Peyer's patch (tissue), 4 donors: ENCODE measurements around the gene TCP11L2. TPM values are rescaled to one million over a fixed set of nuclear protein-coding genes. Genes with fewer than 3 reads are reported as not detected.
"Not testable (repeated sequence)": the region's sequence is repeated elsewhere in the genome, so short reads cannot be mapped to it uniquely, and the experiment has no call there.

Experiments
- DNase-seq, 3 donors: peaks; one replicate each; pipeline ENCODE4 v3.0.0-alpha.2; 2017 to 2019
- H3K27ac ChIP-seq, 4 donors: fragments of 200-600 bp; sonication (generic); one replicate each; pipeline ENCODE4 v1.5.1; 2016 to 2019
- H3K27me3 ChIP-seq, 2 donors: fragments of 200-600 bp; sonication (generic); one replicate each; pipeline ENCODE4 v1.5.1; 2019
- H3K36me3 ChIP-seq, 3 donors: fragments of 200-600 bp; sonication (generic); one replicate each; pipeline ENCODE4 v1.5.1; 2016 to 2019
- H3K4me1 ChIP-seq, 4 donors: fragments of 200-600 bp; sonication (generic); one replicate each; pipeline ENCODE4 v1.5.1; 2016 to 2019
- H3K4me3 ChIP-seq, 4 donors: fragments of 200-600 bp; sonication (generic); 1 replicate in 3 of 4; 2 replicates in 1 of 4; pipeline ENCODE4 v1.5.1; 2016 to 2019; ENCODE audit warnings: mild to moderate bottlenecking in 1 of 4
- H3K9me3 ChIP-seq, 4 donors: fragments of 200-600 bp; sonication (generic); one replicate each; pipeline ENCODE4 v1.5.1; 2016 to 2019; ENCODE audit warnings: mild to moderate bottlenecking in 1 of 4
- POLR2A ChIP-seq, 2 donors: fragments of 450-650 bp; IDR thresholded peaks; one replicate each; pipeline ENCODE4 v1.5.1; 2017; ENCODE audit warnings: antibody characterized with exemption in 2 of 2, mild to moderate bottlenecking in 2 of 2, moderate library complexity in 2 of 2
- total RNA-seq, 4 donors: library from RNA; depleted of rRNA; stranded (reverse); fragments of >200 nt; gene quantifications; one replicate each; pipeline ENCODE4 v1.1.0, GENCODE V29; 2016
- TF ChIP-seq, protein P1 (sequence below), 6 experiments: fragments of 450-650 bp in 4 of 6; fragments of 200-600 bp in 2 of 6; sonication (generic) in 1 of 6; IDR thresholded peaks; one replicate each; pipeline ENCODE4 v1.5.1; 2017 to 2019; ENCODE audit warnings: antibody characterized with exemption in 6 of 6, mild to moderate bottlenecking in 3 of 6, moderate library complexity in 1 of 6

Gene TCP11L2
- total RNA-seq, 4 donors from 2014 or later = 39.9 to 63.5 (median 48.9) TPM

DNA sequence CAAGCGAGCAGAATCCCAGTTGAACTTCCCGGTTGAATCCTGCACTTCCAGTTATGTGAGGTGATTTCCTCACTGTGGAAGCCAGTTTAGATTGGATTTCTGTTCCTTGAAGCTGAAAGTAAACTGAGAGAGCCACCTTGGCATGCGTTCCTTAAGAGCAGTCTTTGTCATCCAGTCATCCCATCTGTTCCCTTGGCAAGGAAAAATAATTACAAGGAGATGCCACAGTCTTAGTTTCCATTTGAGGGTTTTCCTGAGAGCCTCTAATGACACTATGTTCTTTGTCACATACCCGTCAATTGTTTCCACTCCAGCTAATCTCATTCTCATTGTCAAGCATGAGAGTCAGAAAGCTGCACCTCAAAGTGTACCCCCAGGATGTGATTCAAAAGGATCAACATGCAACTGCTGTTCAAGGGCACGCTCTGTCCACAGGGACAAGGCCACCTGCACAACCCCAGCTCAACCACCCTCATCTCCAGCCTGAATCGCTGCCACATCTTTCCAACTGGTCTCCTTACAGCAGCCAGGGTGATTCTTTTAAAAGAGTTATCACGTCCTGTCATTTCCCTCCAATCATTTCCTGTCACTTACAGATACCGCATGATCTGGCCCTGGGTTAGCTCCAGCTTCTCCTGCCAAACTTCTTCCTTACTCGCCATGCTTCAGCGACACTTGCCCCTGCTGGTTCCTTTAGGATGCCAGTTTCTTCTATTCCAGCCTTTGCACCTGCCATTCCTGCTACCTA is 18.0 kb upstream of the TCP11L2 start:
- Histone ChIP-seq H3K27me3 (no peaks in the 10 kb centered on the region), H3K4me1 (peaks cover 0 to 9% (median 0%) of the 10 kb centered on the region in 4 donors), H3K36me3 (no peaks in the 10 kb centered on the region), H3K9me3 (no peaks in the 10 kb centered on the region), H3K27ac (no peak overlapping the region), H3K4me3 (no peak overlapping the region)
- no peak for DNase-seq
- TF ChIP-seq, protein P1, sequence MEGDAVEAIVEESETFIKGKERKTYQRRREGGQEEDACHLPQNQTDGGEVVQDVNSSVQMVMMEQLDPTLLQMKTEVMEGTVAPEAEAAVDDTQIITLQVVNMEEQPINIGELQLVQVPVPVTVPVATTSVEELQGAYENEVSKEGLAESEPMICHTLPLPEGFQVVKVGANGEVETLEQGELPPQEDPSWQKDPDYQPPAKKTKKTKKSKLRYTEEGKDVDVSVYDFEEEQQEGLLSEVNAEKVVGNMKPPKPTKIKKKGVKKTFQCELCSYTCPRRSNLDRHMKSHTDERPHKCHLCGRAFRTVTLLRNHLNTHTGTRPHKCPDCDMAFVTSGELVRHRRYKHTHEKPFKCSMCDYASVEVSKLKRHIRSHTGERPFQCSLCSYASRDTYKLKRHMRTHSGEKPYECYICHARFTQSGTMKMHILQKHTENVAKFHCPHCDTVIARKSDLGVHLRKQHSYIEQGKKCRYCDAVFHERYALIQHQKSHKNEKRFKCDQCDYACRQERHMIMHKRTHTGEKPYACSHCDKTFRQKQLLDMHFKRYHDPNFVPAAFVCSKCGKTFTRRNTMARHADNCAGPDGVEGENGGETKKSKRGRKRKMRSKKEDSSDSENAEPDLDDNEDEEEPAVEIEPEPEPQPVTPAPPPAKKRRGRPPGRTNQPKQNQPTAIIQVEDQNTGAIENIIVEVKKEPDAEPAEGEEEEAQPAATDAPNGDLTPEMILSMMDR (IDR thresholded peaks at IDR 0.05) = no peak
- TF ChIP-seq POLR2A (IDR thresholded peaks at IDR 0.05) = no peak

DNA sequence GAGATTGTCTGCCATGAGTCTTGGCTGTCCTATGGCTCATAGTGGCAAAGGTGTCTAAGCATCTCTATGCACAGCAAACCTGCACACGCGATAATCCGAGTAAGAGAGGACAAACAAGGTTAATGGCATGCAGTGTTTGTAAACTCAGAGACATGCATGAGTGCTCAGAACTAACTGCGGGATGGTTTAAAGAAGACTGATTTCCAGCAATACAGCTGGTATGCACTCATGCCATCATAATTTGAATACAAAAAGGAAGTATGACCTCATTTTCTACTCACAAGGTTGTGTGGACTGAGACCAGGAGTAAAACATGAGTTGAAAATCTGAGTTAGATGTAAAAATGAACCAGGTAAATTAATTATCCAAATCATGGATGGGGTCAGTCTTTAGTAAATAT is 16.6 kb upstream of the TCP11L2 start:
- Histone ChIP-seq H3K36me3 (no peaks in the 10 kb centered on the region), H3K9me3 (no peaks in the 10 kb centered on the region), H3K4me3 (no peak overlapping the region), H3K27ac (no peak overlapping the region), H3K27me3 (no peaks in the 10 kb centered on the region), H3K4me1 (peaks cover 0 to 9% (median 0%) of the 10 kb centered on the region in 4 donors)
- no peak for DNase-seq
- TF ChIP-seq POLR2A (IDR thresholded peaks at IDR 0.05) = no peak
- TF ChIP-seq, protein P1 (IDR thresholded peaks at IDR 0.05) = no peak

DNA sequence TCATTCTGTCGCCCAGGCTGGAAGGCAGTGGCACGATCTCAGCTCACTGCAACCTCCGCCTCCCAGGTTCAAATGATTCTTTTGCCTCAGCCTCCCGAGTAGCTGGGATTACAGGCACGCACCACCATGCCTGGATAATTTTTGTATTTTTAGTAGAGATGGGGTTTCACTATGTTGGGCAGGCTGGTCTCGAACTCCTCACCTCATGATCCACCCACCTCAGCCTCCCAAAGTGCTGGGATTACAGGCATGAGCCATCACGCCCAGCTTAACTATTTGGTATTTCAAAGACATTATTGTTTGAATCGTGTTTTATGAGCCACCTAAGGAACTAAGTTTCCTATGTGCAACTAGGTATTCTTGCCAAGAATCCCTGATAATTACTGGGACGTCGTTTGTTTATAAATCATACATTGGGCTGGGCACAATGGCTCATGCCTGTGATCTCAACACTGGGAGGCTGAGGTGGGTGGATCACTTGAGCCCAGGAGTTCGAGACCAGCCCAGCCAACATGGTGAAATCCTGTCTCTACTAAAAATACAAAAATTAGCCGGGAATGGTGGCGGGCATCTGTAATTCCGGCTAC is 15.9 kb upstream of the TCP11L2 start:
- H3K4me3 ChIP-seq, H3K9me3 ChIP-seq, H3K27me3 ChIP-seq, H3K27ac ChIP-seq, DNase-seq, H3K4me1 ChIP-seq, H3K36me3 ChIP-seq: not testable (repeated sequence)

DNA sequence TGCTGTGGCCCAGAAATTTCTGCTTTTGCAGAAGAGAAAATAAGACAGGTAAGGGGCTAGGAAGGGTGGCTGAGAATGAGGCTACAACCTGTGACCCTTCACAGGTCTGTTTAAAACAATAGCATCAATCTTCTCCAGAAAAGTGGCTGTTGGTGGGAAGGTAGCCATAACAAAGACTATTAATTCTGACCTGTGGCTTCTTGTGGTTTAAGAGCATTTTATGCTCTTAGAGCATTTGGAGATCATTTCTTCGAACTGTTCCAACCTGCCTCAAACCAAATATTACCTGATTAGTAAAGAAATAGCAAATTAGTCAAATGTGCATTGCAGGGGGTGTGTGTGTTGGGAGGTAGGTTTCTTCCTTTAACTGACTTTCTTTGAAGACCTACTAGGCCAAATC is 15.2 kb upstream of the TCP11L2 start:
- no peak overlapping the region for H3K27ac ChIP-seq
- peaks cover 0 to 9% (median 0%) of the 10 kb centered on the region in 4 donors for H3K4me1 ChIP-seq
- TF ChIP-seq, protein P1 (IDR thresholded peaks at IDR 0.05) = no peak
- TF ChIP-seq POLR2A (IDR thresholded peaks at IDR 0.05) = no peak

DNA sequence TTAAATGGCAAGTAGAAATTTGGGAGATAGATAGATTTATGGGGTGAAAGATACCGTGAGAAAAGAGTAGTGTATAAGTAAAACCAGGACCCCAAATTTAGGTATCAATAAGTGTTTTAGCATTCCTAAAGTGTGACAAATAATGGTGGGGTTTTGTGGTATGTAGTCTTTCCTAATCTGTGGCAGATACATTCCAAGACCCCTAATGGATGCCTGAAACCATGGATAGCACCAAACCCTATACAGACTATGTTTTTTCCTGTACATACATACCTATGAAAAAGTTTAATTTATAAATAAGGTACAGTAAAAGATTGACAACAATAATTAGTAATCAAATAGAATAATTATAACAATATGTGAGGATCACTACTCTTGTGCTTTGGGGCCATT is 14.4 kb upstream of the TCP11L2 start:
- H3K9me3 ChIP-seq = no peaks in the 10 kb centered on the region
- no peaks in the 10 kb centered on the region for H3K27me3 ChIP-seq
- H3K27ac ChIP-seq = no peak overlapping the region
- H3K4me1 ChIP-seq = peaks cover 0 to 5% (median 0%) of the 10 kb centered on the region in 4 donors
- no peak for DNase-seq
- H3K36me3 ChIP-seq = no peaks in the 10 kb centered on the region
- TF ChIP-seq, protein P1 (IDR thresholded peaks at IDR 0.05) = no peak
- no peak for TF ChIP-seq POLR2A (IDR thresholded peaks at IDR 0.05)
- no peak overlapping the region for H3K4me3 ChIP-seq

More for the DNA sequence above, 15.2 kb upstream of the TCP11L2 start:
- no peak overlapping the region for H3K4me3 ChIP-seq
- no peaks in the 10 kb centered on the region for H3K36me3 ChIP-seq
- H3K27me3 ChIP-seq = no peaks in the 10 kb centered on the region
- DNase-seq = no peak
- no peaks in the 10 kb centered on the region for H3K9me3 ChIP-seq

DNA sequence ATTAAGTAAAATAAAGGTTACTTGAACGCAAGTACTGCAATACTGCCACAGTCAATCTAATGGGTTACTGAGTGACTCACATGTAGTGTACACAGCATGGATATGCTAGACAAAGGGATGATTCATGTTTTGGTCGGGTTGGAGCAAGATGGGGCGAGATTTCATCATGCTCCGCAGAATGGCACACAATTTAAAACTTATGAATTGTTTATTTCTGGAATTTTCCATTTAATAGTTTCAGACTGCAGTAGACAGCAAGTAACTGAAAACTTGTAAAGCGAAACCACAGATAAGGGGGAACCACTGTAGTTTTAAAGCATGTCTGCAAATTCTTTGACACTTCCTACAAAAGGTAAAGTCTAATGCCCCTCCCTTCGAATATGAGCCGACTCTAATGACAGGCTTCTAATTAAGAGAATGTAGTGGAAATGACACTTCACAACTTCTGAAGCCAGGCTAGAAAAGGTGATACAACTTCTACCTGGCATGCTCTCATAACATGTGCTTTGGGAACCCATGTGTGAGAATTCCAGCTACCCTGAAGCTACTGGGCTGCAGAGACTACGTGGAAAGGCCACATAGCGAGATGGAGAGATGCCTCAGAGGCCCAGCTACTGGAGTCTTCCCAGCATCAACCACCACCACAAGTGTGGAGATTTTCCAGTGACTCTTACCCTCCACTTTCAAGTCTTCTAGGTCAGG is 13.9 kb upstream of the TCP11L2 start:
- H3K4me3 ChIP-seq = no peak overlapping the region
- no peaks in the 10 kb centered on the region for H3K27me3 ChIP-seq
- H3K36me3 ChIP-seq = no peaks in the 10 kb centered on the region
- peak in 1 of 3 donors; percentile 60 for DNase-seq
- H3K27ac ChIP-seq = peak overlapping the region in 2 of 4 donors; percentile 5 to 22
- no peak for TF ChIP-seq POLR2A (IDR thresholded peaks at IDR 0.05)
- TF ChIP-seq, protein P1 (IDR thresholded peaks at IDR 0.05) = no peak
- H3K9me3 ChIP-seq = no peaks in the 10 kb centered on the region
- peaks cover 0 to 5% (median 0%) of the 10 kb centered on the region in 4 donors for H3K4me1 ChIP-seq
